MCF 10A (cell line): Measurements from ENCODE around the gene NDOR1. TPM values are rescaled to one million over a fixed set of nuclear protein-coding genes. Genes with fewer than 3 reads are reported as not detected.

ENCODE experiments used
- BruUV-seq: library from RNA; stranded (reverse); fragments of 400-500 nt; replicated peaks from 2 replicates; lab custom pipeline; 2021; lab: Mats Ljungman, UMichigan
- CTCF ChIA-PET: fragments of 300-600 bp; sonication (Branson Sonifier 250); formaldehyde crosslinking; extraction: SDS; loops from one replicate; lab custom pipeline; 2021; ENCODE audit warnings: antibody characterized with exemption, inconsistent platforms; lab: Yijun Ruan, JAX
- POLR2A ChIA-PET: fragments of 300-600, 350-650 bp; sonication (Branson Sonifier 250); formaldehyde crosslinking; extraction: SDS; loops from one replicate; lab custom pipeline; 2020; ENCODE audit warnings: antibody characterized with exemption, inconsistent platforms; lab: Yijun Ruan, JAX
- DNase-seq: peaks from one replicate; pipeline ENCODE4 v3.0.0-alpha.2; 2018; ENCODE audit not compliant: unreplicated experiment
- H3K27ac Mint-ChIP-seq: one replicate; pipeline ENCODE4 v1.8.0; 2022; ENCODE audit warnings: mild to moderate bottlenecking, low read depth, mixed read lengths; ENCODE audit not compliant: unreplicated experiment
- H3K27me3 Mint-ChIP-seq: one replicate; pipeline ENCODE4 v1.8.0; 2022; ENCODE audit warnings: mixed read lengths; ENCODE audit not compliant: insufficient read depth, unreplicated experiment
- H3K36me3 Mint-ChIP-seq: one replicate; pipeline ENCODE4 v1.8.0; 2022; ENCODE audit warnings: mild to moderate bottlenecking, moderate library complexity, mixed read lengths; ENCODE audit not compliant: insufficient read depth, unreplicated experiment
- H3K4me1 Mint-ChIP-seq: one replicate; pipeline ENCODE4 v1.8.0; 2022; ENCODE audit warnings: mixed read lengths; ENCODE audit not compliant: insufficient read depth, unreplicated experiment
- H3K4me3 Mint-ChIP-seq: one replicate; pipeline ENCODE4 v1.8.0; 2022; ENCODE audit warnings: mild to moderate bottlenecking, moderate library complexity, mixed read lengths; ENCODE audit not compliant: unreplicated experiment
- H3K9me3 Mint-ChIP-seq: one replicate; pipeline ENCODE4 v1.8.0; 2022; ENCODE audit warnings: mixed read lengths; ENCODE audit not compliant: unreplicated experiment
- intact Hi-C: fragments of 100-400 bp; cut with micrococcal nuclease; formaldehyde crosslinking; loops from 2 replicates; pipeline ENCODE4 v1.14.1; 2022
- total RNA-seq: library from RNA; stranded (reverse); gene quantifications from 2 replicates; pipeline ENCODE4 v1.2.3, GENCODE V29; 2022
- TF ChIP-seq, protein P1 (sequence below): fragments of 200-600 bp; IDR thresholded peaks from one replicate; pipeline ENCODE4 v1.8.0; 2022; ENCODE audit warnings: antibody characterized with exemption, mild to moderate bottlenecking; ENCODE audit not compliant: unreplicated experiment

The NDOR1 gene
- total RNA-seq, 1 experiment from 2014 or later: 18.0 TPM

DNA sequence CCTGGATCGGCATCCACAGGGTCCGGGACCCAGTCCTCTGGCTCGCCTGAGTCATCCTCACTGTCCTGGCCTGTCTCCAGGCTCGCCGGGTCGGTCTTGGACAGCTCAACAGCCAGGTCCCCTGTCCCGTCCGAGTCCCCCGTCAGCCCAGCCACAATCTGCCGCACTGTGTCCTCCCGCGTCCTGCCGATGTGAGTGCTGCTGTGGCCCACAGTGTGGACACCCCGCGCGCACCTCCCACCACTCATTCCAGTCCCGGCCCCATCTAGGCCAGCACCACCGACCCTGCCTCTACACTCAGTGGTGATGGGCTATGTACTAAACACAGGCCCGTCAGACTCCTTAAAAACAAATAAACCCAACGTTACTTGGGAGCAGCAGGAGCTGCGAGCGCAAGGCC is 23.8 kb upstream of the NDOR1 start:
- POLR2A ChIA-PET: interaction anchor here (0.6 to 2.0 kb wide), 2 partner anchors 8 to 52 kb away, joined by 3 to 6 read pairs; no protein-coding TSS in a partner anchor
- intact Hi-C loops: no loop called here
- H3K4me1 Mint-ChIP-seq: peaks cover under 1% of the 10 kb centered on the region

DNA sequence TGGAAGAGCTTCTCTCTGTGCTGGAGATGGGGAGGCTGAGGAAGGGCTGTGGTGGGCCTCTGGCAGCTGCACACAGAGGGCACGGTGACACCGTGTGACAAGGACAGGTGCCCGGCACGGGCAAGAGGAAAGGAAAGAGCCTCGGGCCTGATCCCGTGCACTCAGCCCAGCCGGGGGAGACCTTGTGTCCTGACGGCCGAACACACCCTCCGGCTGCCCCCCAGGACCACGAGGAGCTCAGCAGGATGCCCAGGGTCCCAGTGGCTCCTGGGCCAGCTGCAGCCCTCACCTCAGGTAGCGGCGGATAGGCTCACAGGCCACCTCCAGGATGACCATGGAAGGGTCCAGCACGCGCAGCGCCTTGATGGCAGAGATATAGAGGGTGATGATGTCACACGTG is 22.7 kb upstream of the NDOR1 start:
- Mint-ChIP-seq H3K9me3 (no peaks in the 10 kb centered on the region), H3K27ac (no peak overlapping the region), H3K36me3 (peaks cover 25% of the 10 kb centered on the region), H3K4me3 (no peak overlapping the region), H3K27me3 (no peaks in the 10 kb centered on the region), H3K4me1 (peaks cover 4% of the 10 kb centered on the region)
- TF ChIP-seq, protein P1, sequence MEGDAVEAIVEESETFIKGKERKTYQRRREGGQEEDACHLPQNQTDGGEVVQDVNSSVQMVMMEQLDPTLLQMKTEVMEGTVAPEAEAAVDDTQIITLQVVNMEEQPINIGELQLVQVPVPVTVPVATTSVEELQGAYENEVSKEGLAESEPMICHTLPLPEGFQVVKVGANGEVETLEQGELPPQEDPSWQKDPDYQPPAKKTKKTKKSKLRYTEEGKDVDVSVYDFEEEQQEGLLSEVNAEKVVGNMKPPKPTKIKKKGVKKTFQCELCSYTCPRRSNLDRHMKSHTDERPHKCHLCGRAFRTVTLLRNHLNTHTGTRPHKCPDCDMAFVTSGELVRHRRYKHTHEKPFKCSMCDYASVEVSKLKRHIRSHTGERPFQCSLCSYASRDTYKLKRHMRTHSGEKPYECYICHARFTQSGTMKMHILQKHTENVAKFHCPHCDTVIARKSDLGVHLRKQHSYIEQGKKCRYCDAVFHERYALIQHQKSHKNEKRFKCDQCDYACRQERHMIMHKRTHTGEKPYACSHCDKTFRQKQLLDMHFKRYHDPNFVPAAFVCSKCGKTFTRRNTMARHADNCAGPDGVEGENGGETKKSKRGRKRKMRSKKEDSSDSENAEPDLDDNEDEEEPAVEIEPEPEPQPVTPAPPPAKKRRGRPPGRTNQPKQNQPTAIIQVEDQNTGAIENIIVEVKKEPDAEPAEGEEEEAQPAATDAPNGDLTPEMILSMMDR: no peak
- intact Hi-C loops: no loop called here
- ChIA-PET POLR2A (interaction anchor here (1.0 kb wide), 1 partner anchor 18 kb away, joined by 3 read pairs; no protein-coding TSS in a partner anchor), CTCF (interaction anchor here (0.6 kb wide), 1 partner anchor 92 kb away, joined by 4 read pairs; no protein-coding TSS in a partner anchor)
- no TSS peak for BruUV-seq
- no peak for DNase-seq

More for the DNA sequence above, 23.8 kb upstream of the NDOR1 start:
- Mint-ChIP-seq H3K9me3 (no peaks in the 10 kb centered on the region), H3K27ac (no peak overlapping the region), H3K27me3 (no peaks in the 10 kb centered on the region), H3K4me3 (no peak overlapping the region), H3K36me3 (peaks cover 25% of the 10 kb centered on the region)
- CTCF ChIA-PET: interaction anchor here (0.6 kb wide), 1 partner anchor 64 kb away, joined by 3 read pairs; no protein-coding TSS in a partner anchor
- no TSS peak for BruUV-seq
- DNase-seq: no peak
- TF ChIP-seq, protein P1: no peak

DNA sequence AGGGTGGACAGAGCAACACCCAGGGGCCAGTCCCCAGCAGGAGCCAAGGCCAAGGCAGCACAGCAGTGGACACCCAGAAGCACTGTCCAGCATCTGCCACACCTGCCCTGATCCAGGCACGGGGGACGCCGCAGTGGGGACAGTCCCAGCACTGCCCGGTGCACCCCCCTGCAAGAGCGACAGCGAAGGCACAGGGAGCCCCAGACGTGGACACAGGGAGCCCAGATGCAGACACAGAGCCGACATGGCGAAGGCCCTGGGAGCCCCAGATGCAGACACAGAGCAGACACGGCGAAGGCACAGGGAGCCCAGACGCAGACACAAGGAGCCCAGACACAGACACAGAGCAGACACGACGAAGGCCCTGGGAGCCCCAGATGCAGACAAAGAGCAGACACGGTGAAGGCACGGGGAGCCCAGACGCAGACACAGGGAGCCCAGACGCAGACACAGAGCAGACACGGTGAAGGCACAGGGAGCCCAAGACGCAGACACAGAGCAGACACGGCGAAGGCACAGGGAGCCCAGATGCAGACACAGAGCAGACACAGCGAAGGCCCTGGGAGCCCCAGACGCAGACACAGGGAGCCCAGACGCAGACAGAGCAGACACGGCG is 21.4 kb upstream of the NDOR1 start:
- CTCF ChIA-PET: no interaction called here
- intact Hi-C loops: no loop called here
- H3K27ac Mint-ChIP-seq: no peak overlapping the region
- H3K9me3 Mint-ChIP-seq: no peaks in the 10 kb centered on the region
- no peak for DNase-seq
- H3K36me3 Mint-ChIP-seq: peaks cover 21% of the 10 kb centered on the region
- POLR2A ChIA-PET: interaction anchor here (1.0 kb wide), 1 partner anchor 17 kb away, joined by 3 read pairs; no protein-coding TSS in a partner anchor
- H3K4me1 Mint-ChIP-seq: peaks cover 7% of the 10 kb centered on the region
- TF ChIP-seq, protein P1: no peak
- no peak overlapping the region for H3K4me3 Mint-ChIP-seq
- no peaks in the 10 kb centered on the region for H3K27me3 Mint-ChIP-seq
- no TSS peak for BruUV-seq

DNA sequence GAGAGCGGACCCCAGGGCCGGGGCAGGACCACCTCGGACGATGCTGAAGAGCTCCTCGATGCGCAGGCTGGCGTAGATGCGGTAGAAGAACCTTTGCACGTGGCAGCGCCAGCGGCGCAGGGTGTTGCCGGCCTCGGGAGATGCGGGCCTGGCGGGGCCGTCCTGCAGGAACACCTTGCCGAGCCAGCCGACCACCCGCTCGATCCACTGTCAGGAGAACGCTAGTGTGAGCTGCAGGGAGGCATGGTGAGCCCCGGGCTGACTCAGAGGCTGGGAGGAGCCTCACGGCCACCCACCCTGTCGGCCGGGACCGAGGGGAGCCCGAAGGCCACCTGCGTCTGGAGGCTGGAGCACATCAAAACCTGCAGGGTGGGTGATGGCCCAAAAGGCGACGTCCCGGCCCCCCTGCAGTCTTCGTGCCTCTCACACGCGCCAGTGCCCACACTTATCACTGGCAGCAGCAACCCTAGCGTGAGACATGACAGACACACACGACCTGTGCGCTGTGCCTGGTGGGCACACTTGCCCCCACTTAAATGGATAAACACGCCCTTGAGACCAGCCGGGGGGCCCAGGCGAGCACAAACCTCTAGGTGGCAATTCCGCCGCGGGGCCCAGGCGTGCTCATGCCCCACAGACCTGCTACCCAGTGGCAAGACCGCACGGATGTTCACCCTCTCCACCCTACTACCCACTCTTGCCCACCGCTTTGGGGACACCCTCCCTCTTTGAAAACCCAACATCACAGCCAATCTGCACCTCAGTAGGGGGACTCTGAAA is 20.4 kb upstream of the NDOR1 start:
- no peaks in the 10 kb centered on the region for H3K27me3 Mint-ChIP-seq
- CTCF ChIA-PET: interaction anchor here (0.6 kb wide), 1 partner anchor 121 kb away, joined by 5 read pairs; no protein-coding TSS in a partner anchor
- H3K27ac Mint-ChIP-seq: no peak overlapping the region
- H3K9me3 Mint-ChIP-seq: no peaks in the 10 kb centered on the region
- peaks cover 10% of the 10 kb centered on the region for H3K4me1 Mint-ChIP-seq
- POLR2A ChIA-PET: no interaction called here
- BruUV-seq: no TSS peak
- DNase-seq: no peak
- intact Hi-C loops: no loop called here
- TF ChIP-seq, protein P1: no peak
- H3K4me3 Mint-ChIP-seq: no peak overlapping the region
- H3K36me3 Mint-ChIP-seq: peaks cover 26% of the 10 kb centered on the region
